NOMO-1 (cell line): ENCODE results near the gene AHRR.
"Not testable (repeated sequence)": the region's sequence is repeated elsewhere in the genome, so short reads cannot be mapped to it uniquely, and the experiment has no call there.

Source experiments
- DNase-seq, 2 experiments: peaks; one replicate each; lab custom pipeline; 2025; ENCODE audit not compliant: unreplicated experiment in 2 of 2; lab: John Stamatoyannopoulos, UW

Gene AHRR

GRCh38 chr5:321230-321725, at the start of gene AHRR:
Gene AHRR, plus strand, starts transcription at chr5:321714. Its CDS starts 22,189 bp downstream, at chr5:343903.
- peak; percentile 70 to 88 for DNase-seq

- not testable (repeated sequence) for DNase-seq
Measured at GRCh38 chr5:271828-272167, 49.7 kb upstream of the AHRR start.

DNA sequence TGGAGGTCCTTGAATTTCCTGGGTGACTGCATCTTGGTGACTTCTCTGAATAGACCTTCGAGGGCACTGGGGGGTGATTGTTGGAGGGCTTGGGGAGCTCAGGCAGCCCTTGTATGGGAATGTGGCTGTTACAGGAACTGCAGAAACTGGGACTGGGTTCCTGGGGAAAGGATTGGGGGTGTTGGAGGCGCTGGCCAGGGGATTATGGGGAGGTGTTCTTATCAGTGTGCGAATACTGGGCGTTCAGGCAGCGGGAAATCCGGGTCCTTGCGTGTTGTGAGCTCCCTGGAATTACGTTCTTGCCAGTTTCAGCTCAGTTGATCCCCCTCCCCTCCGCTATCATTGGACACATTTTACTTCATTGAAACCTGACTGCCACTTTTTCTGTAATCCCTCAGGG, 48.4 kb upstream of the AHRR start:
- DNase-seq: not testable (repeated sequence)

DNA sequence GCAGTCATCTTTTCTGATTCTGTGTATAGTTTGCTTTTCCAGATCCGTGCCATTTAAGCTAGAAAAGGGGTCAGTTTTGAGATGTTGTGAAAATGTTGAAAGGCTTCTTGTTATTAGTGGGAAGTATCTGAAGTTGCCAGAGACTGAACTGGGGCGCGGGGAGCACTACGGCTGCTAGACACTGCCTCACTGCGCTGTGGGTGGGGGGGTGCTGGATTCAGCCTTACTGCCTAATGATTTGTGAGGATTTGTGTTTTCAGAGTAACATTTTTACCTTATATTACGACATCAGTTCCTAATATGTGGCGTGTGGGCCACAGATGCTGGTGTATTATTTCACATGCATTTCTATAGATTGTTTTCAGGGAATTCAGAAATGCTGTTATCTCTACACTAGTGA, 48.0 kb upstream of the AHRR start:
- not testable (repeated sequence) for DNase-seq

DNA sequence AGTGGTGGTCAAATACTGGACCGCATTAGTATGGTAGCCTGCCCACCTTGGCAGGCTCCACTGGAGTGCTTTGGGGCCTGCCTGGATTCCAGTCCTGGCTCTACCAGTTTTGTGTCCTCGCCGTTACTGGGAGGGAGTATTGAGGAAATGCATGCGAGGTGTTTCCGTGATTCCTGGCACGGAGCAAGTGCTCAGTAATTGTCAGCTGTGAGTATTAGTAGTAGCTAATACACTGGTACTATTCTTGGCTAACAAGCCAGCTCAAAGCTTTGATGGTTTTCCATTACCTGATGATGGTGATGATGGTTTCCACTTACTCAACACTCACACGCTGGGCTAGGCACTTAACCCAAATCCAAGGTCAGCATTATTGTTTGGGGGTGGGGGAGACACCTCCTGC, 47.2 kb upstream of the AHRR start:
- not testable (repeated sequence) for DNase-seq

DNA sequence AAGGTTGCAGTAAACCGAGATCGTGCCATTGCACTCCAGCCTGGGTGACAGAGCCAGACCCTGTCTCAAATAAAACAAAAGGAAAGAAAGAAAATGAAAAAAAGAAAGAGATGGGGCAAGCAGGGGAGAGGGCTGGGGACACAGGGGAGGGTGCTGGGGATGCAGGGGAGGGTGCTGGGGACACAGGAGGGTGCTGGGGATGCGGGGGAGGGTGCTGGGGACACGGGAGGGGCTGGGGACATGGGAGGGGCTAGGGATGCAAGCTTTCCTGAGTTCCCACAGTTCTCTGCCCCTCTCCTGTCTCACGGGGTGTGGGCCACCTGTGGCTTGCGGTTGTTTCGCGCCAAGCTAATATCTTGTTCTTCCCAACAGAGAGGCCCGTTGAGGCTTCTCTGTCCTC, 42.9 kb upstream of the AHRR start:
- DNase-seq: no peak

GRCh38 chr5:279051-279665, 42.4 kb upstream of the AHRR start:
- not testable (repeated sequence) for DNase-seq

DNA sequence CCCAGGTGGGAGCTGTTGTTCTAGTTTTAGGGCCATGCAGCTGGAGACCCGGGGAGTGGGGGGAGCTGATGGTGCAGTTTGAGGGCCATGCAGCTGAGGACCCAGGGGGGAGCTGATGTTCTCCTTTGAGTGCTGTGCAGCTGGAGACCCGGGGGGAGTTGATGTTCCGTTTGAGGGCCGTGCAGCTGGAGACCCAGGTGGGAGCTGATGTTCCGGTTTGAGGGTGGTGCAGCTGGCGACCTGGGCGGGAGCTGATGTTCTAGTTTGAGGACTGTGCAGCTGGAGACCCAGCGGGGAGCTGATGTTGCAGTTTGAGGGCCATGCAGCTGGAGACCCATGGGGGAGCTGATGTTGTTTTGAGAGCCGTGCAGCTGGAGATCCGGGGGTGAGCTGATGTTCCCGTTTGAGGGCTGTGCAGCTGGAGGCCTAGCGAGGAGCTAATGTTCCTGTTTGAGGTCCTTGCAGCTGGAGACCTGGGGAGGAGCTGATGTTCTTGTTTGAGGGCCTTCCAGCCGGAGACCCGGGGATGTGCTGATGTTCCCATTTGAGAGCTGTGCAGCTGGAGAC, 35.4 kb upstream of the AHRR start:
- no peak for DNase-seq

DNA sequence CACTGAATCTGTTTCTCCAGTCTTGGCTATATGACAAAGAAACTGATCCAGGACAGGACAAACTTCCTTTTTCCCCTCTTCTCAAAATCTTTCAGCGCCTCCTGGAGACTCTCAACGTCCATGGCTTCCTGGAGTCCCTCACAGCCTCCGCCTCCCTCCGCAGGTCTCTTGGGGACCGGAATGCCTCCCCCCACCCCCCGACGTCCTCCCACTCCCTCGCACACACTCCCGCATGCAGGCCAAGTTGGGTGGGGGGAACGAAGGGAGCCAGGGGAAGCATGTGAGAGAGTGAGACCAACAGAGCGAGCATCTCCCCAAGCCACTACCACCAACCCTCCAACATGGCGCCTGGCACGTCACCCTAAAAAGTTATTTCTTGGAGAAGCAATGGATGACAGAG, 31.3 kb upstream of the AHRR start:
- DNase-seq: not testable (repeated sequence)

- not testable (repeated sequence) for DNase-seq
Measured at GRCh38 chr5:291345-291744, 30.2 kb upstream of the AHRR start.

DNA sequence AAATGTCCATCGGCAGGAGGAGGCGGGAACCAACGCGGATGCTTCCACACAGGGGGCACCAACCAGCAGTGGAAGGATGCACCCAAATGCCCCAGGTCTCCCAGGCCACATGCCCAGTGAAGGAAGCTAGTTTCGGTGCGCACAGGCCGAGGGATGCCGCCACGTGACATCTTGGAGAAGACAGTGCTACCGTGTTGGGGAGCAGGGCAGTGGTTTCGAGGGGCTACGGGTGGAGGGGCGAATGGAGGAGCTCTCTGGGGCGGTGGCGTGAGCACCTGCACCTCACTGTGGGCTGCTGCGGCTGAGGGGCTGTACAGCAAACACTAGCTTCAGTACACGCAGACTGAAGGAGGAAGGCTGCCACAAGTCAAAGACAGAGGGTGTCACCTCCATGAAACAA, 26.7 kb upstream of the AHRR start:
- not testable (repeated sequence) for DNase-seq

GRCh38 chr5:296207-296606, 25.3 kb upstream of the AHRR start:
- not testable (repeated sequence) for DNase-seq

DNA sequence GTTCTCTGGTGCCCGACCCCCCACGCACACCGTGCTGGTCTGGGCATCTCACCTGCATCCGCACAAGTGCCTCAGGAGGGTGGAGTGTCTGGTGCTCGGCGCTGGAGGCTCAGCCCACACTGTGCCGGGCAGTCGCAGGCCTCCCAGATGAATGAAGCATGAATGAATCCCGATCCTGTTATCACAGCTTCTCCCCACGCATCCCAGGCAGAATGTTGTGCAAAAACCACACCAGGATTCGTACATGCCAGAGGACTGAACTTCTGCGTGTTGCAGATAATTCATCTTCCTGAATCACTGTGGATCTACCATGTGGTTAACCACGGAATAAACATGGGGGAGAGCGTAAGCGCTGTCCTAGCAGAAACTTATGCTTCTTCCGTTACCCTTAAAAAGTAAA, 24.6 kb upstream of the AHRR start:
- not testable (repeated sequence) for DNase-seq

DNA sequence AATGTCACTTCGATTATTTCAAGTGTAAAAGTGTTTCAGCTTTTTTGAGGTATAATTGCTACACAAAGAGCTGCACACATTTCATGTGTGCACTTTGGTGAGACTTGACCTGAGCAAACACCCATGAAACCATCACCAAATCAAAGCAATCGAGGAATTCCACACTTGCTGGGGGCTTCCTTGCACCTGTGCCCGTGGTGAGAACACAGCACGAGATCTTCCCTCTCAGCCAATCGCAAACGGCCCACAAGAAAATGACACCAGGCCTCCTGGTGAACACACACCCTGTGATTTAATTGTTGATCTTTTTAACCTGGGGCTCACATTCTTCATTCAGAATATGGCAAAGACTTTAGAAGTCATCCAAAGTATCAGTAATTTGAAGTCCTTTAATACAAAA, 24.1 kb upstream of the AHRR start:
- DNase-seq: not testable (repeated sequence)

DNA sequence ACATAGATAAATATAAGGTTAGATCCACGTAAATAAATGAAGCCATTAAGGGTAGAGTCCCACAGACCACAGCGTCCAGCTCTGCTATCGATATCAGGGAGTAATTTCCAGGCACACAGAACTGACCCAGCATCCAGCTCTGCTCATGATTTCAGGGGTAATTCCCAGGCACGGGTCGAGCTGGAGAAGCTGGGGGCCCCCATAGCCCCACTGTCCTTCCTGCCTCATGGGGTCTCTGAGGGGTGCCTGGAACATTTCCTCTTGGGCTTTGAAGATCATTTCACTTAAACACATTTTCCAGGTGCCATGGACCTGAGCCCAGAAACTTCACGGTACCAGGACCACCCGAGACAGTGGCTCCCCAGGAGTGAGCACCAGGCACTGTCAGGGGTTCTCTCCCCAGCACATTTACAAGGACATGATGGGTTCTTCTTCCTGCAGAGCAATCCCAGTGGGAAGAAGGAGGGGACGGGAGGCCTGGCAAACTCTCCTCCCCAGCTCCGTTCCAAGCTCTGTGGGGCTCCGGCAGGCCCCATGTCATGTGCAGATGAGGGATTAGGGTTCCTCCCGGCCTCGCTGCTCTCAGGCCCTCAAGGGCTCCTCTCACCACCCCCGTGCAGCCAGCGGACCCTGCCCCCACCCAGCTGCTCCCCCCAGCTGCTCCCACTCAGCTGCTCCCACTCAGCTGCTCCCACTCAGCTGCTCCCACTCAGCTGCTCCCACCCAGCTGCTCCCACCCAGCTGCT, 23.4 kb upstream of the AHRR start:
- not testable (repeated sequence) for DNase-seq

DNA sequence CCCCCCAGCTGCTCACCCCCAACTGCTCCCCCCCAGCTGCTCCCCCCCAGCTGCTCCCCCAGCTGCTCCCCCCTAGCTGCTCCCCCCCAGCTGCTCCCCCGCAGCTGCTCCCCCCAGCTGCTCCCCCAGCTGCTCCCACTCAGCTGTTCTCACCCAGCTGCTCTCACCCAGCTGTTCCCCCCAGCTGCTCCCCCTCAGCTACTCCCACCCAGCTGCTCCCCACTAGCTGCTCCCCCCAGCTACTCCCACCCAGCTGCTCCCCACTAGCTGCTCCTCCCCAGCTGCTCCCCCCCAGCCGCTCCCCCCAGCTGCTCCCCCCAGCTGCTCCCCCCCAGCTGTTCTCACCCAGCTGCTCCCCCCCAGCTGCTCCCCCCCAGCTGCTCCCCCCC, 22.8 kb upstream of the AHRR start:
- DNase-seq: no peak

DNA sequence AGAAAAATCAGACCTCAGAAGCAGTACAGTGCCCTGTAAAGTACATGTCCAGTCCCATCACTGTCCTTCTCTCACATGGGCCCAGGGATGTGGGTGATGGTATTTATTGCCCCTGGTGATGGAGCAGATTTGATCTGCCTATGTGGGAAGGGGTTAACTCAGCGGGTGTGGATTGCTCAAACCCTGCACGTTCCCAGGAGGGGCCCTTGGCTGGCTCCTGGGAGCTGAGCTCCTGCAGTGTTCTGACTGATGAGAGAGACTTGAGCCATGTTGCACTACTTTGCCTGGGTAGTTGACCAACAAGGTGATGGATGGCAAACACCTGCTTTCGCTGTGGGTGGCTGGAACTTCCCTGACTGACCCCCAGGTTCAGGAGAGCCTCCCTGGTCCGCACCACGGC, 21.6 kb upstream of the AHRR start:
- DNase-seq: not testable (repeated sequence)

DNA sequence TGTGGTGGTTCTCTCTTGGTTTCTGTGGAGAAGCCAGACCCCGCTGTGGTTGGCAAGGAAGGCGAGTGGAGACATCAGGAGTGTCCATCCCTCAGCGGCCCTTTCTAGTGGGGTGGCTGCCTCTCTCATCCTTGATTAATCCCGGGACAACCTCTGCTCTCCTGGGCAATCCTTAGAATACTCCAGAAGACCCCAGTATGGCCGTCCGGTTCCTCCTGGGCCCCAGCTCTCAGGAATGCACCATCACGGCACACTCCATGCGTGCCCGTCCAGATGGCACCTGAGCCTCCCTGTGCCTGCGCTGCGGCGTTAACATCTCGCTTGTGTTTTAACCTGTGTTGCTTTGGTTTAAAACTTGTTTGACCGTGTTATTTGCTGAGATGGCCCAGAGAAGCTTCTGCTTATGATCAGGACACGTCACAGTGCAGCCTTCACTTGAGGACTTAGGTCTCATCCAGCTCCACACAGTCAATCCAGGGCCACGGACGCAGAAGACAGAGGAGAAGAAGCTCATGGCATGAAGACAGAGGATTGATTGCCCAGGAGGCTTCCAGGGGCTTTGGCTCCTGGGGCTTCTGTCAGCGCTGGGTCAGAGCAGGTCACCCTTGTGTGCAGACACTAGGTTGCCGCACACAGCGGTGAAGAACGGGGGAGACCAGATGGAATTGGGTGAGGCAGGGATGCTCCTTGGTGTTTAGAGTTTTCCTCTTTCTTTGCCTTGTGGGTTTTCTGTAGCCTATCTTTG, 20.7 kb upstream of the AHRR start:
- DNase-seq: not testable (repeated sequence)

DNA sequence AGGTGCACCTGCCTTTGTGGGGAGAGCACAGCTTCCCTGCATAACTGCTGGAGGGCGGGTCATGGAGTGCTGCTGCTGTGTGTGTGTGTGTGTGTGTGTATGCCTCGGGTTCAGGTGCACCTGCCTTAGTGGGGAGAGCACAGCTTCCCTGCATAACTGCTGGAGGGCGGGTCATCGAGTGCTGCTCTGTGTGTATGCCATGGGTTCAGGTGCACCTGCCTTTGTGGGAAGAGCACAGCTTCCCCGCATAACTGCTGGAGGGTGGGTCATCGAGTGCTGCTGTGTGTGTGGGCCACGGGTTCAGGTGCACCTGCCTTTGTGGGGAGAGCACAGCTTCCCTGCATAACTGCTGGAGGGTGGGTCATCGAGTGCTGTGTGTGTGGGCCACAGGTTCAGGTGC, 19.1 kb upstream of the AHRR start:
- not testable (repeated sequence) for DNase-seq

- DNase-seq: no peak
Measured at GRCh38 chr5:302966-303365, 18.5 kb upstream of the AHRR start.

GRCh38 chr5:303741-304140, 17.8 kb upstream of the AHRR start:
- not testable (repeated sequence) for DNase-seq
